Endodermal cell (in vitro differentiated cells): Measurements from ENCODE around the gene CCDC158. TPM values are rescaled to one million over a fixed set of nuclear protein-coding genes. Genes with fewer than 3 reads are reported as not detected.
A peak's percentile ranks its signal among the peaks of the same experiment; 100 is the strongest.

Source experiments
- DNase-seq: peaks from one replicate; pipeline ENCODE4 v3.0.0-alpha.2; 2017
- H3K27ac ChIP-seq: 2 replicates; pipeline ENCODE4 v1.5.1; 2013; ENCODE audit warnings: mild to moderate bottlenecking, low read depth, low read length, moderate library complexity
- H3K27me3 ChIP-seq: 2 replicates; pipeline ENCODE4 v1.6.1; 2013; ENCODE audit warnings: mild to moderate bottlenecking, low read length, moderate library complexity; ENCODE audit not compliant: insufficient read depth, control insufficient read depth, poor library complexity, severe bottlenecking
- H3K36me3 ChIP-seq: 2 replicates; pipeline ENCODE4 v1.7.0; 2013; ENCODE audit warnings: mild to moderate bottlenecking, low read length, moderate library complexity; ENCODE audit not compliant: control insufficient read depth, insufficient read depth
- H3K4me1 ChIP-seq: one replicate; pipeline ENCODE4 v1.7.0; 2013; ENCODE audit warnings: low read length; ENCODE audit not compliant: control insufficient read depth, insufficient read depth
- H3K4me3 ChIP-seq: 2 replicates; pipeline ENCODE4 v1.5.1; 2013; ENCODE audit warnings: mild to moderate bottlenecking, low read length, moderate library complexity
- H3K9ac ChIP-seq: 2 replicates; pipeline ENCODE4 v1.6.1; 2013; ENCODE audit warnings: mild to moderate bottlenecking, low read length, moderate library complexity; ENCODE audit not compliant: poor library complexity, severe bottlenecking; ENCODE audit errors: extremely low read depth
- H3K9me3 ChIP-seq: 2 replicates; pipeline ENCODE4 v1.6.1; 2013; ENCODE audit warnings: mild to moderate bottlenecking, low read length, moderate library complexity; ENCODE audit not compliant: control insufficient read depth
- H3K27ac Mint-ChIP-seq: 2 replicates; pipeline ENCODE4 v1.8.0; 2020; ENCODE audit warnings: mixed read lengths
- H3K27me3 Mint-ChIP-seq: 2 replicates; pipeline ENCODE4 v1.8.0; 2021; ENCODE audit warnings: mild to moderate bottlenecking, mixed read lengths; ENCODE audit not compliant: insufficient read depth
- H3K36me3 Mint-ChIP-seq: 2 replicates; pipeline ENCODE4 v1.8.0; 2020; ENCODE audit warnings: low read depth, mixed read lengths
- H3K4me1 Mint-ChIP-seq: 2 replicates; pipeline ENCODE4 v1.8.0; 2020; ENCODE audit warnings: mixed read lengths
- H3K4me3 Mint-ChIP-seq: 2 replicates; pipeline ENCODE4 v1.8.0; 2020; ENCODE audit warnings: mild to moderate bottlenecking, moderate library complexity, mixed read lengths
- H3K9me3 Mint-ChIP-seq: 2 replicates; pipeline ENCODE4 v1.8.0; 2020; ENCODE audit warnings: mild to moderate bottlenecking, mixed read lengths
- CTCF ChIP-seq: fragments of 200-600 bp; sonication (generic); conservative IDR thresholded peaks from 2 replicates; pipeline ENCODE4 v1.5.0; 2021; ENCODE audit warnings: antibody characterized with exemption, mild to moderate bottlenecking
- WGBS, 2 experiments: methylation state at CpG; one replicate each; pipeline versions ENCODE4 v1.1.5 to v1.1.7; 2013; ENCODE audit warnings: missing lambda C conversion rate in 2 of 2, mixed read lengths in 1 of 2; ENCODE audit not compliant: insufficient coverage in 1 of 2, insufficient read length in 1 of 2; 5-methylcytosine and 5-hydroxymethylcytosine counted together
- total RNA-seq, 2 donors: library from RNA; stranded (reverse); fragmentation: NEBNext Ultra II Directional in 1 of 2; extraction: Animal tissue kit (Norgen Biotek cat#: 25700) in 1 of 2; gene quantifications; 2 replicates in 1 of 2; 3 replicates in 1 of 2; pipeline ENCODE4 v1.2.1, GENCODE V29; 2021

Gene CCDC158
- total RNA-seq, 2 donors from 2014 or later: not detected

GRCh38 chr4:76309939-76310550 lies 110.9 kb downstream of the CCDC158 start:
- H3K27me3 ChIP-seq: peaks cover 22% of the 10 kb centered on the region
- Mint-ChIP-seq H3K27ac (no peak overlapping the region), H3K36me3 (peaks cover 6% of the 10 kb centered on the region), H3K27me3 (peaks cover 28% of the 10 kb centered on the region), H3K9me3 (no peaks in the 10 kb centered on the region), H3K4me3 (no peak overlapping the region), H3K4me1 (peaks cover 6% of the 10 kb centered on the region)
- TF ChIP-seq CTCF: no peak
- no peak overlapping the region for H3K9ac ChIP-seq
- H3K4me1 ChIP-seq: no peaks in the 10 kb centered on the region
- no peaks in the 10 kb centered on the region for H3K36me3 ChIP-seq
- no peak for DNase-seq
- WGBS, 2 experiments: 92 to 94% methylated on average over 2 to 3 of the region's 3 CpGs
- no peak overlapping the region for H3K4me3 ChIP-seq
- no peaks in the 10 kb centered on the region for H3K9me3 ChIP-seq
- H3K27ac ChIP-seq: no peak overlapping the region

GRCh38 chr4:76308548-76308947 lies 112.4 kb downstream of the CCDC158 start:
- no peaks in the 10 kb centered on the region for H3K9me3 ChIP-seq
- H3K27ac ChIP-seq: no peak overlapping the region
- H3K9me3 Mint-ChIP-seq: no peaks in the 10 kb centered on the region
- no peaks in the 10 kb centered on the region for H3K4me1 ChIP-seq
- DNase-seq: no peak
- peaks cover 34% of the 10 kb centered on the region for H3K27me3 ChIP-seq
- H3K36me3 ChIP-seq: no peaks in the 10 kb centered on the region
- no peak overlapping the region for H3K4me3 Mint-ChIP-seq
- peaks cover 32% of the 10 kb centered on the region for H3K27me3 Mint-ChIP-seq
- 86% methylated on average over 2 to 6 of the region's 6 CpGs for WGBS, 2 experiments
- TF ChIP-seq CTCF: no peak
- H3K36me3 Mint-ChIP-seq: peaks cover 6% of the 10 kb centered on the region
- H3K9ac ChIP-seq: no peak overlapping the region
- peaks cover 6% of the 10 kb centered on the region for H3K4me1 Mint-ChIP-seq
- no peak overlapping the region for H3K4me3 ChIP-seq
- H3K27ac Mint-ChIP-seq: no peak overlapping the region

GRCh38 chr4:76307660-76308014 lies 113.3 kb downstream of the CCDC158 start:
- peaks cover 6% of the 10 kb centered on the region for H3K36me3 Mint-ChIP-seq
- Histone ChIP-seq H3K9me3 (no peaks in the 10 kb centered on the region), H3K4me1 (no peaks in the 10 kb centered on the region), H3K36me3 (no peaks in the 10 kb centered on the region), H3K27me3 (peaks cover 37% of the 10 kb centered on the region), H3K9ac (no peak overlapping the region), H3K27ac (no peak overlapping the region), H3K4me3 (peak overlapping the region; percentile 93)
- H3K27me3 Mint-ChIP-seq: peaks cover 35% of the 10 kb centered on the region
- no peak for DNase-seq
- peak overlapping the region; percentile 77 for H3K4me3 Mint-ChIP-seq
- WGBS, 2 experiments: 86 to 96% methylated on average over 4 of the region's 4 CpGs
- TF ChIP-seq CTCF: no peak
- H3K4me1 Mint-ChIP-seq: peaks cover 6% of the 10 kb centered on the region
- no peaks in the 10 kb centered on the region for H3K9me3 Mint-ChIP-seq
- H3K27ac Mint-ChIP-seq: no peak overlapping the region
